ENCODE data around the gene ARHGAP23.
"Not testable (repeated sequence)": the region's sequence is repeated elsewhere in the genome, so short reads cannot be mapped to it uniquely, and the experiment has no call there.

DNA sequence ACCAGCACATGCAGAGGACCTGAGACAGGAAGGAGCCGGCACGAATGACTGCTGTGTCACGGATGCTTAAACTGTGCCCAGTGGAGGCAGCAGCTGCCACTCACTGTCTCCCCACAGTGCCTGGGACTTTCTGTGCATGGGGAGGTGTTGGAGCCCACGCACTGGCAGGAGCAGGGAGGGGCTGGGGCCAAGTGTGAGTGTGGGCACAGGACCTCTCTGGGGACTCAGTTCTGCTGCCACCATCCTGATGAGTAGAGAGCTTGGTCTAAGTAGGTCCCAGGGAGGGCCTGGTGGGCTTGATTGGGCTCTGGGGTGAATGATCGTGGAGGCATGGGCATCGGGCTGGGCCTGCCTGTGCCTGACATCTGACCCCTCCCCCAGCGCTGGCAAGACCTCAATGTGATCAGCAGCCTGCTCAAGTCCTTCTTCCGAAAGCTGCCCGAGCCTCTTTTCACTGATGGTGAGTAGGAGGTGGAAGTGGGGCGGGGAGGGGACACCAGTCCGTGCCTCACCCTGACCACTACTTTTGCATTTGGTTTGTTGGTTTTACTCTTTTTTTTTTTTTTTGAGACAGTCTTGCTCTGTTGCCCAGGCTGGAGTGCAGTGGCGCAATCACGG is 57.5 kb downstream of the ARHGAP23 start:
- TF ChIP-seq, protein P1, sequence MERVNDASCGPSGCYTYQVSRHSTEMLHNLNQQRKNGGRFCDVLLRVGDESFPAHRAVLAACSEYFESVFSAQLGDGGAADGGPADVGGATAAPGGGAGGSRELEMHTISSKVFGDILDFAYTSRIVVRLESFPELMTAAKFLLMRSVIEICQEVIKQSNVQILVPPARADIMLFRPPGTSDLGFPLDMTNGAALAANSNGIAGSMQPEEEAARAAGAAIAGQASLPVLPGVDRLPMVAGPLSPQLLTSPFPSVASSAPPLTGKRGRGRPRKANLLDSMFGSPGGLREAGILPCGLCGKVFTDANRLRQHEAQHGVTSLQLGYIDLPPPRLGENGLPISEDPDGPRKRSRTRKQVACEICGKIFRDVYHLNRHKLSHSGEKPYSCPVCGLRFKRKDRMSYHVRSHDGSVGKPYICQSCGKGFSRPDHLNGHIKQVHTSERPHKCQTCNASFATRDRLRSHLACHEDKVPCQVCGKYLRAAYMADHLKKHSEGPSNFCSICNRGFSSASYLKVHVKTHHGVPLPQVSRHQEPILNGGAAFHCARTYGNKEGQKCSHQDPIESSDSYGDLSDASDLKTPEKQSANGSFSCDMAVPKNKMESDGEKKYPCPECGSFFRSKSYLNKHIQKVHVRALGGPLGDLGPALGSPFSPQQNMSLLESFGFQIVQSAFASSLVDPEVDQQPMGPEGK (CRISPR knock-in tag; IDR thresholded peaks at IDR 0.05; ENCODE audit: borderline replicate concordance): not testable (repeated sequence)
- TF ChIP-seq CSDC2 (CRISPR knock-in tag; IDR thresholded peaks at IDR 0.05); TOX (CRISPR knock-in tag; IDR thresholded peaks at IDR 0.05; ENCODE audit: borderline replicate concordance); ZFP3 (CRISPR knock-in tag; IDR thresholded peaks at IDR 0.05); SNAI2 (CRISPR knock-in tag; IDR thresholded peaks at IDR 0.05); ARNTL (CRISPR knock-in tag; IDR thresholded peaks at IDR 0.05; ENCODE audit: borderline replicate concordance, low read depth); ZFP30 (CRISPR knock-in tag; IDR thresholded peaks at IDR 0.05); ESRRG (CRISPR knock-in tag; IDR thresholded peaks at IDR 0.05); PPARA (CRISPR knock-in tag; IDR thresholded peaks at IDR 0.05; ENCODE audit: borderline replicate concordance): not testable (repeated sequence)
- TF ChIP-seq, protein P2, sequence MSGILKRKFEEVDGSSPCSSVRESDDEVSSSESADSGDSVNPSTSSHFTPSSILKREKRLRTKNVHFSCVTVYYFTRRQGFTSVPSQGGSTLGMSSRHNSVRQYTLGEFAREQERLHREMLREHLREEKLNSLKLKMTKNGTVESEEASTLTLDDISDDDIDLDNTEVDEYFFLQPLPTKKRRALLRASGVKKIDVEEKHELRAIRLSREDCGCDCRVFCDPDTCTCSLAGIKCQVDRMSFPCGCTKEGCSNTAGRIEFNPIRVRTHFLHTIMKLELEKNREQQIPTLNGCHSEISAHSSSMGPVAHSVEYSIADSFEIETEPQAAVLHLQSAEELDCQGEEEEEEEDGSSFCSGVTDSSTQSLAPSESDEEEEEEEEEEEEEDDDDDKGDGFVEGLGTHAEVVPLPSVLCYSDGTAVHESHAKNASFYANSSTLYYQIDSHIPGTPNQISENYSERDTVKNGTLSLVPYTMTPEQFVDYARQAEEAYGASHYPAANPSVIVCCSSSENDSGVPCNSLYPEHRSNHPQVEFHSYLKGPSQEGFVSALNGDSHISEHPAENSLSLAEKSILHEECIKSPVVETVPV (CRISPR knock-in tag; IDR thresholded peaks at IDR 0.05): not testable (repeated sequence)
- TF ChIP-seq, protein P3, sequence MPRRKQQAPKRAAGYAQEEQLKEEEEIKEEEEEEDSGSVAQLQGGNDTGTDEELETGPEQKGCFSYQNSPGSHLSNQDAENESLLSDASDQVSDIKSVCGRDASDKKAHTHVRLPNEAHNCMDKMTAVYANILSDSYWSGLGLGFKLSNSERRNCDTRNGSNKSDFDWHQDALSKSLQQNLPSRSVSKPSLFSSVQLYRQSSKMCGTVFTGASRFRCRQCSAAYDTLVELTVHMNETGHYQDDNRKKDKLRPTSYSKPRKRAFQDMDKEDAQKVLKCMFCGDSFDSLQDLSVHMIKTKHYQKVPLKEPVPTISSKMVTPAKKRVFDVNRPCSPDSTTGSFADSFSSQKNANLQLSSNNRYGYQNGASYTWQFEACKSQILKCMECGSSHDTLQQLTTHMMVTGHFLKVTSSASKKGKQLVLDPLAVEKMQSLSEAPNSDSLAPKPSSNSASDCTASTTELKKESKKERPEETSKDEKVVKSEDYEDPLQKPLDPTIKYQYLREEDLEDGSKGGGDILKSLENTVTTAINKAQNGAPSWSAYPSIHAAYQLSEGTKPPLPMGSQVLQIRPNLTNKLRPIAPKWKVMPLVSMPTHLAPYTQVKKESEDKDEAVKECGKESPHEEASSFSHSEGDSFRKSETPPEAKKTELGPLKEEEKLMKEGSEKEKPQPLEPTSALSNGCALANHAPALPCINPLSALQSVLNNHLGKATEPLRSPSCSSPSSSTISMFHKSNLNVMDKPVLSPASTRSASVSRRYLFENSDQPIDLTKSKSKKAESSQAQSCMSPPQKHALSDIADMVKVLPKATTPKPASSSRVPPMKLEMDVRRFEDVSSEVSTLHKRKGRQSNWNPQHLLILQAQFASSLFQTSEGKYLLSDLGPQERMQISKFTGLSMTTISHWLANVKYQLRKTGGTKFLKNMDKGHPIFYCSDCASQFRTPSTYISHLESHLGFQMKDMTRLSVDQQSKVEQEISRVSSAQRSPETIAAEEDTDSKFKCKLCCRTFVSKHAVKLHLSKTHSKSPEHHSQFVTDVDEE (CRISPR knock-in tag; IDR thresholded peaks at IDR 0.05): not testable (repeated sequence)

Measured in SK-N-SH treated with all-trans-retinoic acid at 6 μM for 48 hours (cell line).